Activated naive CD8-positive, alpha-beta T cell treated with anti-CD3 and anti-CD28 coated beads, Interleukin-2, amount 50 U/mL, for 24 hours (primary cell): ENCODE results near the gene FBXO42.
"Not testable (repeated sequence)": the region's sequence is repeated elsewhere in the genome, so short reads cannot be mapped to it uniquely, and the experiment has no call there.

Experiments used
- ATAC-seq: fragments of 150-1000 bp; cut with Tn5 transposase; one replicate; pipeline ENCODE4 v1.10.0; 2021
- DNase-seq: peaks from one replicate; pipeline ENCODE4 v3.0.0; 2021
- H3K27ac Mint-ChIP-seq: one replicate; pipeline ENCODE4 v1.8.0; 2021; ENCODE audit warnings: mild to moderate bottlenecking, mixed read lengths
- H3K27me3 Mint-ChIP-seq: one replicate; pipeline ENCODE4 v1.8.0; 2021; ENCODE audit warnings: mixed read lengths
- H3K36me3 Mint-ChIP-seq: one replicate; pipeline ENCODE4 v1.8.0; 2021; ENCODE audit warnings: low read depth, mixed read lengths
- H3K4me1 Mint-ChIP-seq: one replicate; pipeline ENCODE4 v1.8.0; 2021; ENCODE audit warnings: mixed read lengths
- H3K4me3 Mint-ChIP-seq: one replicate; pipeline ENCODE4 v1.8.0; 2021; ENCODE audit warnings: mild to moderate bottlenecking, moderate library complexity, mixed read lengths
- H3K9me3 Mint-ChIP-seq: one replicate; pipeline ENCODE4 v1.8.0; 2021; ENCODE audit warnings: mixed read lengths

FBXO42 gene

DNA sequence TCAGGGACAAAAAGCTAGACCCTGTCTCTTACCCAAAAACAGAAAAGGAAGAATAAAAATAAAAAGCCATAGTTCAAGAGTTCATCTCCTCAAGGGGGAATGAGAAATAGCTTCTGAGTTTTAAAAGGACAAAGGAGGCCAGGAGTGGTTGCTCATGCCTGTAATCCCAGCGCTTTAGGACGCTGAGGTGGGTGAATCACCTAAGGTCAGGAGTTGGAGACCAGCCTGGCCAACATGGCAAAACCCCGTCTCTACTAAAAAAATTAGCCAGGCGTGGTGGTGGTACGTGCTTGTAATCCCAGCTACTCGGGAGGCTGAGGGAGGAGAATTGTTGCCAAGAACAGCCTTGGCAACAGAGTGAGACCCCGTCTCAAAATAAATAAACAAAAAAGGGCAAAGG, 76.7 kb downstream of the FBXO42 start:
- Mint-ChIP-seq H3K27me3 (no peaks in the 10 kb centered on the region), H3K27ac (no peak overlapping the region), H3K4me1 (peaks cover 8% of the 10 kb centered on the region), H3K9me3 (no peaks in the 10 kb centered on the region), H3K4me3 (no peak overlapping the region), H3K36me3 (peaks cover 5% of the 10 kb centered on the region)
- ATAC-seq, result no peak
- DNase-seq, result no peak

DNA sequence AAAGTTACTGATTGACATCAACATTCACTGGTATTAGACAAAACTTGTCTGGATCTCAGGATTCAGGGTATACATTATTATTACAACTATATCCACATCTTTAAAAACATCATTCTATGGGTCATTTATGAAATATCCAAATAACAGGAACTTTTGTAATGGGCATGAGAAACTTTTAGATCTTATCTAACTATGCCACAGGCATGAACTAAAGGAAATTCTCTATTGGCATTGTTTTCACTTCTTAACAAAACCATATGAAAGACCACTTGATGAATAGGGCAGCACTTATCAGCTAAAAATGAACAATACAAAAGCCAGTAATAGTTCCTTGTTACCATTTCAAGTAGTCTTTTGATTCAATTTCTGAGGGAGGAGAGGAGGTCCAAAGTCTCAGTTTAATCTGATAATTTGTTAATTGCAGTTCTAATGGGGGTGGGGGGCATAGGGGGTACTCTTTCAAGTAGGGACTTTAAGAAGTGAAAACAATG, 84.5 kb downstream of the FBXO42 start:
- no peaks in the 10 kb centered on the region for H3K27me3 Mint-ChIP-seq

DNA sequence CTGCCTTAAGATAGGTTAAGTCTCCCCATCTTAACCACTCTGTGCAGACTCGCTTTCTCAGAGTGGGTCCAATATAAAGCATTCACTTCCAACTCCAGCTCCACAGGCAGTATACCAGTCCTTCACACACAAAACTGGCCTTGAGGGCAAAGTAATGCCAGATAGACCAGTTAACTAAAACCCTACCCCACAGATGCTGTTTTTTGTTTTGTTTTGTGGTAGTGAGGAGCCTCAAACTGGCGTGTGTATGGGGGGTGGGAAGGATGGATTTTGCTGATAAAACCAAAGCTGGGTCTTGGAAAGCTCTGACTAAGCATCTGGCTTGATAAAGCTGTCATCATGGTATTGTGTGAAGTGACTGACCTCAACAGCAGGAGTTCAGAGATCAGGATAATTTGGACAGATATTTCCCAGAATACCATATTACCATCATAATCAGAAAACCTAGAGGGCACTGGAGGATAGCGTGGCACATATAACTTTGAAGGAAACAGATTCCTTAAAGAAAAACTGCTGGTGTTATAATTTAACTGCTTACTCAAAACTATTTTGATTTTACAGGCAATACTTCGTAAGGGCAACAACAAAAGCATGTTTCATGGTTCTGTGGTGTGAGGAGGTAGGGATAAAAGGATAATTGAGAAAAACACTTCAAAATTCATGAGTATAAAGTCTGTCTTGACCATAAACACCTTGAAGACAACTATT, 85.7 kb downstream of the FBXO42 start:
- Mint-ChIP-seq H3K4me3 (no peak overlapping the region), H3K27me3 (no peaks in the 10 kb centered on the region), H3K36me3 (no peaks in the 10 kb centered on the region), H3K9me3 (no peaks in the 10 kb centered on the region), H3K27ac (no peak overlapping the region), H3K4me1 (peaks cover 8% of the 10 kb centered on the region)
- ATAC-seq (no peak), DNase-seq (no peak)

More for the DNA sequence above, 84.5 kb downstream of the FBXO42 start:
- H3K9me3 Mint-ChIP-seq, result no peaks in the 10 kb centered on the region
- no peaks in the 10 kb centered on the region for H3K36me3 Mint-ChIP-seq
- no peak overlapping the region for H3K27ac Mint-ChIP-seq
- H3K4me3 Mint-ChIP-seq, result no peak overlapping the region
- peaks cover 8% of the 10 kb centered on the region for H3K4me1 Mint-ChIP-seq
- DNase-seq (no peak), ATAC-seq (no peak)

DNA sequence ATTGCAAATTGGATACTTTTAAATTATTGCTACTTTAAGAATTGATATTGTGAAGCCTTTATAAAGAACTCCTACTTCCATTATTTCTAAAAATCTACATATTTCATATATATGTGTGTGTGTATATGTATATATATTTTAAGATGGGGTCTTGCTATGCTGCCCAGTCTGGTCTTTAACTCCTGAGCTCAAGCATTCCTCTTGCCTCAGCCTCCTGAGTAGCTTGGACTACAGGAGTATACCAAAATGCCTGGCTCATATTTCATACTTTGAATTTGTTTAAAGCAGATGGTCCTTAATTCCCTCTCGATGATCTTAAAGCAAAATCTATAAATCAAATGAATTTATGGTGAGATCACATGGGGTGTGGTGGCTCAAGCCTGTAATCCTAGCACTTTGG, 90.2 kb downstream of the FBXO42 start:
- Mint-ChIP-seq H3K27ac (no peak overlapping the region), H3K4me1 (no peaks in the 10 kb centered on the region), H3K27me3 (no peaks in the 10 kb centered on the region), H3K9me3 (no peaks in the 10 kb centered on the region), H3K4me3 (no peak overlapping the region), H3K36me3 (no peaks in the 10 kb centered on the region)
- DNase-seq (no peak), ATAC-seq (no peak)

DNA sequence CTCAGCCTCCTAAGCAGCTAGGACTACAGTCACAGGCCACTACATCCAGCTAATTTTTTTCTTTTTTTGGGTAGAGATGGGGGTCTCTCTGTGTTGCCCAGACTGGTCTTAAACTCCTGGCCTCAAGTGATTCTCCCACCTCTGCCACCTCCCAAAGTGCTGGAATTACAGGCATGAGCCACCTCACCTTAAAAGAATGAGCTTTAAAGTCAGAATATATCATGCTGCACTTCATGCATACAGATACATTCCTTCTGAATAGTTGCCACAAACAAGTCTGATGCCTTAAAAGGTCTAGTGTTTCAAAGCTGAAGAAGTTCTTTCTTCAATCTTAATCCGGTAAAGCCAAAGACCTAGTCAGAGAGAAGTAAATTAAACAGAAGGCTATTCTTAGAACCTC, 91.5 kb downstream of the FBXO42 start:
- Mint-ChIP-seq H3K27ac (no peak overlapping the region), H3K4me3 (no peak overlapping the region), H3K9me3 (no peaks in the 10 kb centered on the region), H3K36me3 (no peaks in the 10 kb centered on the region), H3K4me1 (no peaks in the 10 kb centered on the region), H3K27me3 (no peaks in the 10 kb centered on the region)
- no peak for DNase-seq
- ATAC-seq, result no peak

DNA sequence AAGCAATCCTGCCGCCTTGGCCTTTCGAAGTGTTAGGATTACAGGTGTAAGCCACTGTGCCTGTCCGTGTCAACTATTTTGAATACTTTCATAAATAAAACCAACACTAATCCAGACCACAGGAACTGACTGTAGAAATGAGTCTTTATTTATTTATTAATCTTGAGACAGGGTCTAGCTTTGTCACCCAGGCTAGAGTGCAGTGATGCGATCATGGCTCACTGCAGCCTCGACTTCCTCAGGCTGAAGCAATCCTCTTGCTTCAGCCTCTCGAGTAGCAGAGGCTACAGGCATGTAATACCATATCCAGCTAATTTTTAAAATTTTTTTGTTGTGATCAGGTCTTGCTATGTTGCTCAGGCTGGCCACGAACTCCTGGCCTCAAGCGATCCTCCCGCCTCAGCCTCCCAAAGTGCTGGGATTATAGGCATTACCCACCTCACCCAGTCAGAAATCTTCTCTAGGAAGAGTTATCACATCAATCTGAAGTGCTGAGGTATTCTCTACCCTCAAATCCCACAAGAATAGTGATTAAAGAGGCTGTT, 93.6 kb downstream of the FBXO42 start:
- Mint-ChIP-seq H3K9me3 (no peaks in the 10 kb centered on the region), H3K36me3 (peaks cover 1% of the 10 kb centered on the region), H3K4me3 (no peak overlapping the region), H3K27ac (peak overlapping the region; percentile 18), H3K4me1 (no peaks in the 10 kb centered on the region), H3K27me3 (no peaks in the 10 kb centered on the region)
- DNase-seq (no peak), ATAC-seq (no peak)

DNA sequence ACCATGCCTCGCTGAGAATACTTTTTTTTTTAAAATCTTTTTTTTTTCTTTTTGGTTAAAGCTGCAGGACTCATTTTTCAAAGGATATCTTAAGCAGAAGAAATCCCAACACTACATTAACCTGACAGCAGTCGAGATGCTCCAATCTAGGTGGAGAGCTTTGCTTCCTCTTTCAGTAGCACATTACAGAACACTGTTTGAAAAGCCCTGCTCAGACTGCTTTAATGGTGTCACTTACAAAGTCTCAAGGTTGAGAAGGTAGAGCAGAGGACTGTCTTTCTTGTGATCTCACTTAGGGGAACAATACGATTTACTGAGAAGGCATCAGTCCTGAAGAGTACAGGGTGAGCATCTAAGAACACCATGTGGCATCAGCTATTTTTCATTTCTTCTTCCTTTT, 94.3 kb downstream of the FBXO42 start:
- ATAC-seq (no peak), DNase-seq (no peak)
- Mint-ChIP-seq H3K4me1 (no peaks in the 10 kb centered on the region), H3K27ac (no peak overlapping the region), H3K9me3 (no peaks in the 10 kb centered on the region), H3K4me3 (no peak overlapping the region), H3K36me3 (peaks cover 1% of the 10 kb centered on the region), H3K27me3 (no peaks in the 10 kb centered on the region)

DNA sequence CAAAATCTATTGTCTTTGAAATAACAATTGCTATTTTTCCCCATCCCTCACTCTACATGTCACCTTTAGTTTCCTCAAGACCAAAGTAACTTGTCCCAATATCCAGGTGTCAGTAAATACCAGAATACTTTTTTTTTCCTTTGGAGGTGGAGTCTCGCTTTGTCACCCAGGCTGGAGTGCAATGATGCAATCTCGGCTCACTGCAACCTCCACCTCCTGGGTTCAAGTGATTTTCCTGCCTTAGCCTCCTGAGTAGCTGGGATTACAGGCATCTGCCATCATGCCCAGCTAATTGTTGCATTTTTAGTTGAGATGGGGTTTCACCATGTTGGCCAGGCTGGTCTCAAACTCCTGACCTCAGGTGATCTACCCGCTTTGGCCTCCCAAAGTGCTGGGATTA, 94.7 kb downstream of the FBXO42 start:
- H3K9me3 Mint-ChIP-seq, DNase-seq, H3K4me1 Mint-ChIP-seq, H3K4me3 Mint-ChIP-seq, H3K27me3 Mint-ChIP-seq, ATAC-seq, H3K36me3 Mint-ChIP-seq: not testable (repeated sequence)
- peak overlapping the region; percentile 38 for H3K27ac Mint-ChIP-seq

DNA sequence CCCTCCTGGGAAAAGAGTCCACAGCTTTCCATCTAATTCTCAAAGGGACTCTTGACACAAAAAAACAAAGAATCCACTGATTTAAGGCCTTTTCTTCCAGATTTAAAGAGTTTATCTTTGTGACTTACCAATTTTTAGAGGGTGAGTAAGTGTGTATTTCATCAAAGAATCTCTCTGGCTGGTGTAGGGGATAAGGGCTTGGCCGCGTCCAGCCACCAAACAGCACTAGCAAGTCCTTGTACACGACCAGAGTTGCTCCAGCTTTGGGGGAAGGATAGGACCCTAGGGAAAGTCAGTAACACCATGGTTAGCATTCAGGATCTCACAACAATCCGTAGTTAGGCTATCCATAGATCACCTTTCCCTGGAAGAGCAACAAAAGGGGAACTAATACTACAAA, 95.8 kb downstream of the FBXO42 start:
- Mint-ChIP-seq H3K4me3 (no peak overlapping the region), H3K9me3 (no peaks in the 10 kb centered on the region), H3K27ac (no peak overlapping the region), H3K27me3 (no peaks in the 10 kb centered on the region), H3K4me1 (no peaks in the 10 kb centered on the region), H3K36me3 (peaks cover 3% of the 10 kb centered on the region)
- no peak for ATAC-seq
- DNase-seq, result no peak

DNA sequence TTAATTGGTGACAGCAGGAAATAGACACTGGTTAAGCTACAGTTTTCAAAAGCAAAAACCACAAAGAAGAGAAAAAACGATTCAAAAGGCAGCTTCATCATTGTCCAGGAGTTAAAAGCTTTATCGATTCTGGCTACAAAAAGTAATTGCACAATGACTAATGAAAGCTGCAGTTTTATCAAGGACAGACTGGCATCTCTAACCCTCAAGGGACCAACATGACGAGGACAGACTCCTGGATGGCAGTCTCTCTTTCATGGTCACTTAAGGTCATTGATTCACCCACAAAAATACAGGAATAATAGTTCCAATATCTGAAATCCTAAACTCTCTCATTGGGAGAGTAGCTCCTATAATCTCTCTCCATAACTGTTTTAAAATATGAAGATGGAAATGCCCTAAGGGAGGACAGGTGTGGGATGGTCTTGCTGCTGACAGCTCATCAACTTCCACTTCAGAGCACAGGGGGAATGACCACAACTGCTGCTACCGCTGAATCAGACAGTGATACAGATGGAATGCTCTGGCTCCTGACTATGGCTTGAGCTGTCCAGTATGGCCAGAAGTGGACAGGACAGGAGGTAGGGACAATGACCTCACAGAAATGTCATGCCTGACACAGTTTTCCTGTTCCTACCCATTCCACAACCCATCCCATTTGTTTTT, 97.9 kb downstream of the FBXO42 start:
- DNase-seq, result no peak
- H3K4me1 Mint-ChIP-seq, result peaks cover 8% of the 10 kb centered on the region
- no peak overlapping the region for H3K4me3 Mint-ChIP-seq
- peaks cover 3% of the 10 kb centered on the region for H3K36me3 Mint-ChIP-seq
- H3K27me3 Mint-ChIP-seq, result no peaks in the 10 kb centered on the region
- no peak for ATAC-seq
- H3K9me3 Mint-ChIP-seq, result no peaks in the 10 kb centered on the region
- H3K27ac Mint-ChIP-seq, result peak overlapping the region; percentile 16

DNA sequence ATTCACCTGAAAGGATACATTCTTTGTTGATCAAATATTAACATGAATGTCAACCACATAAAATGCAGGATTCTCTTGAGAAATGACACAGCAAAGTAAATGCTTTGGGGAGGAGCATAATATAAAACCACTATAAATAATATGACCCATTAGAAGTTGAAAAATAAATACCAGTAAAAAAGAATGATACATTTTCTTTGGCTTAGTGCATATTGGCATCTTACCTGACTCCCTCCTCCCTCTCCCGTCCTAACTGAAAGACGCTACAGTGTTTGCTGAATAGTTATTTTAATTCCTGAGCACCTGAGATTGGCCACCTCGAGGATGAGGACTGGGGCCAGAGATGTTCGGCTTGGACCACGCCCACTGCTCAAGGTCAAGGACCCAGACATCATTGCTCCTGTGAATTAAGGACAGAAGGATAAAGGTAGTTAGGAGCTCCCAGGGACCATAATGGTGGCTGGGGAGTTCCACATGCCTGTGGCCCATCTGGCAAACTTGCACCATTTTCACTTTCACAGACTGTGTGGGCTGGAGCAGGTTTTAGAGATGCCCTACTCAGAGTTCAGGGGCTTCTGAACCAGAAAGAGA, 98.9 kb downstream of the FBXO42 start:
- H3K36me3 Mint-ChIP-seq, result peaks cover 3% of the 10 kb centered on the region
- H3K9me3 Mint-ChIP-seq, result no peaks in the 10 kb centered on the region
- peaks cover 18% of the 10 kb centered on the region for H3K4me1 Mint-ChIP-seq
- DNase-seq (no peak), ATAC-seq (no peak)
- no peaks in the 10 kb centered on the region for H3K27me3 Mint-ChIP-seq
- H3K4me3 Mint-ChIP-seq, result no peak overlapping the region
- no peak overlapping the region for H3K27ac Mint-ChIP-seq

DNA sequence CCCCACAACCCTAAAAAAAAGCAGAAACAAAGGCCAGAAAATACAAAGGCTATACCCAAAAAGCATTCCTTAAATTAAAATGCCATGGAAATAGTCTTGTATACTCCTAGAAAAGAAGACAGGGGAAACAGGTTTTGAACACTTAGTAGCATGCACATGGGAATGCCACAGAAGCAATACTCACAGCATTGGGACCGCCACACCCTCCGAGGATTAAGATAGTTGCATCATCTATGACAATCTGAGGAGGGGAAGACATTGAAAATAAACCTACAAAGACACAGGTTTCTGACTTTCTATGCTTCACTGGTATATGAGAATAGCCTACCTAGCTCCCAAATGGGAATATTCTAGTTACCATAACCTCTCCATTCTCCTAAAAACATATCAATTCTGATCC, 99.4 kb downstream of the FBXO42 start:
- no peak for ATAC-seq
- Mint-ChIP-seq H3K4me1 (peaks cover 18% of the 10 kb centered on the region), H3K9me3 (no peaks in the 10 kb centered on the region), H3K36me3 (peaks cover 3% of the 10 kb centered on the region), H3K4me3 (no peak overlapping the region), H3K27ac (no peak overlapping the region), H3K27me3 (no peaks in the 10 kb centered on the region)
- no peak for DNase-seq

DNA sequence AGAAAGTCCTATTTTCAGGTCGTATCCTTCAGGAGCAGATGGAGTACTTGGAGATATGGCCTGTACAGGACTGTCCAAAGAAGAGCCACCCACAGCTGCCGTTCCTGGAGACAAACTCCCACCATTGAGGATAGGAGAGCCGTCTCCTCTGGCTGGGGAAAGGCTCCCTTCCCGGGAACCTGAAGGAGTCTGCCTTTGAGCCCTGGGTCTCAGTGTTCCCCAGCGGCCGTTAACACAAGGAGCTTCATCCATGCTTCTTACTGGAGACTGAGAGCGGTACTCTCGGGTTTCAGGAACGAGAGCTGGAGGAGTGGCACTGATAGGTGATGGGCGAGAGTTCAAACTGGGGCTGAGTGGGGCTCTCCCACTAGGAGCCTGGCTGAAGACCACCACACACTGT, 100.9 kb downstream of the FBXO42 start:
- Mint-ChIP-seq H3K4me3 (no peak overlapping the region), H3K27me3 (no peaks in the 10 kb centered on the region), H3K36me3 (peaks cover 4% of the 10 kb centered on the region), H3K4me1 (peaks cover 18% of the 10 kb centered on the region), H3K27ac (no peak overlapping the region), H3K9me3 (no peaks in the 10 kb centered on the region)
- DNase-seq (no peak), ATAC-seq (no peak)

DNA sequence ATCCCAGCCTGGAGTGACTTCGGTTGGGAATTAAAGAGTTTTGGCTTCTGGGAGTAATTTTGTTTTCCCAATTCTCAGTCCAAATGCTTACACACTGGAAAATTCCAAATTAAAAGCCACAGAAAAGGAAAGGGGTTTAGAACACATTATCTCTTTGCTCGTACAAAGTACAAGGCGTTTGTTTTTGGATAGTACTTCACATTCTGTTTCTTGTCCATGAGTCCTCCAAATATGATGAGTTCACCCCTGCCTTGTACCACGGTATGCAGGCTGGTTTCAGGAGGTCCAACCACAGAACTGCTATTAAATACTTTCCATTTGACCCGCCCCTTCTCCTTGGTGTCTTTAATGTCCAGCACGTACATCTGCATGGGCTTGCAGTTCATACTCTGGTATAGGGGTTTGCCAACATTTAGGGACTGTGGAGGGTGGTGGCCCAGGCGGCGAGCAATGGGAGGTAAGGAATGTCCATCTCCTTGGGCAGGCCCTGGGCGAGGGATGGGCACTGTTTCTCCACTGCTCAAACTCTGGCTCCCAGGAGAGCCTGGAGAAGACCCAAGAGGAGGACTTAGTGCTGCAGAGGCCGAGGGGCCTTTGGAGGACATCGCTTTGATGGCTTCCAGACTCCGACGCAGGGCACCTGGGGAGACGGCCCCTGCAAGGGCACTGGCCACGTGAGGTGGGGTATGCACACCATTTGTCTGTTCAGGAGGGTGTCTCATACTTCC, 101.6 kb downstream of the FBXO42 start:
- peaks cover 18% of the 10 kb centered on the region for H3K4me1 Mint-ChIP-seq
- no peak for DNase-seq
- no peaks in the 10 kb centered on the region for H3K27me3 Mint-ChIP-seq
- H3K4me3 Mint-ChIP-seq, result no peak overlapping the region
- no peak for ATAC-seq
- peaks cover 4% of the 10 kb centered on the region for H3K36me3 Mint-ChIP-seq
- H3K27ac Mint-ChIP-seq, result no peak overlapping the region
- no peaks in the 10 kb centered on the region for H3K9me3 Mint-ChIP-seq
